Fibroblast of skin of back (primary cell): ENCODE measurements around the gene SMIM36.
"Not testable (repeated sequence)": the region's sequence is repeated elsewhere in the genome, so short reads cannot be mapped to it uniquely, and the experiment has no call there.

ENCODE experiments used
- DNase-seq: peaks from one replicate; pipeline ENCODE4 v3.0.0-alpha.2; 2013

SMIM36 gene

GRCh38 chr17:55454906-55455474, 56.3 kb downstream of the SMIM36 start:
- peak; percentile 72 for DNase-seq

GRCh38 chr17:55453839-55454557, 57.3 kb downstream of the SMIM36 start:
- no peak for DNase-seq

GRCh38 chr17:55452139-55452790, 59.0 kb downstream of the SMIM36 start:
- DNase-seq, result peak; percentile 76

- no peak for DNase-seq
These were observed 59.5 kb downstream of the SMIM36 start for GRCh38 chr17:55451758-55452138.

- peak; percentile 16 for DNase-seq
These were observed 60.0 kb downstream of the SMIM36 start for GRCh38 chr17:55451203-55451641.

GRCh38 chr17:55450232-55450825, 60.9 kb downstream of the SMIM36 start:
- DNase-seq, result no peak

- no peak for DNase-seq
These were observed 62.6 kb downstream of the SMIM36 start for GRCh38 chr17:55448681-55449080.

GRCh38 chr17:55446581-55447205, 64.6 kb downstream of the SMIM36 start:
- no peak for DNase-seq

- not testable (repeated sequence) for DNase-seq
These were observed 65.2 kb downstream of the SMIM36 start for GRCh38 chr17:55446004-55446403.

GRCh38 chr17:55444471-55445441, 66.5 kb downstream of the SMIM36 start:
- peak; percentile 15 for DNase-seq

GRCh38 chr17:55443904-55444303, 67.3 kb downstream of the SMIM36 start:
- DNase-seq, result no peak

GRCh38 chr17:55442953-55443683, 68.1 kb downstream of the SMIM36 start:
- no peak for DNase-seq

- no peak for DNase-seq
These were observed 68.8 kb downstream of the SMIM36 start for GRCh38 chr17:55442462-55442861.

- DNase-seq, result no peak
These were observed 69.7 kb downstream of the SMIM36 start for GRCh38 chr17:55441544-55441943.

GRCh38 chr17:55440391-55440790, 70.9 kb downstream of the SMIM36 start:
- no peak for DNase-seq

GRCh38 chr17:55437159-55437605, 74.1 kb downstream of the SMIM36 start:
- no peak for DNase-seq

GRCh38 chr17:55436224-55437158, 74.8 kb downstream of the SMIM36 start:
- DNase-seq, result no peak

GRCh38 chr17:55435408-55435807, 75.8 kb downstream of the SMIM36 start:
- DNase-seq, result no peak

- DNase-seq, result peak; percentile 22
These were observed 76.5 kb downstream of the SMIM36 start for GRCh38 chr17:55434721-55435120.
